HepG2 (cell line): ENCODE data around the gene JPH3. TPM values are rescaled to one million over a fixed set of nuclear protein-coding genes. Genes with fewer than 3 reads are reported as not detected.
A peak's percentile ranks its signal among the peaks of the same experiment; 100 is the strongest.

Source experiments
- ATAC-seq: fragments of 200-7000 bp; cut with Tn5 transposase; 3 replicates; pipeline ENCODE4 v1.9.1; 2020; ENCODE audit warnings: mild to moderate bottlenecking, moderate library complexity
- BruUV-seq: library from RNA; stranded (reverse); fragments of 400-500 nt; replicated peaks from 2 replicates; lab custom pipeline; 2021; lab: Mats Ljungman, UMichigan
- CTCF ChIA-PET: fragments of 300-600 bp; formaldehyde crosslinking; extraction: SDS; loops from one replicate; lab custom pipeline; 2021; ENCODE audit warnings: low total read pairs, inconsistent platforms, low intra/inter-chr PET ratio; lab: Yijun Ruan, JAX
- POLR2A ChIA-PET: fragments of 350-600 bp; sonication (Branson Sonifier 250); formaldehyde crosslinking; loops from one replicate; lab custom pipeline; 2020; ENCODE audit warnings: antibody characterized with exemption, inconsistent platforms; lab: Yijun Ruan, JAX
- DNase-seq: peaks from one replicate; pipeline ENCODE4 v3.0.0-alpha.2; 2015; ENCODE audit warnings: low spot score
- FAIRE-seq: peaks from 3 replicates; lab custom pipeline; 2011; peaks lifted over from hg19 to GRCh38; lab: Jason Lieb, UNC
- H2AFZ ChIP-seq: one replicate; pipeline ENCODE4 v1.6.1; 2011; ENCODE audit warnings: low read length, inconsistent platforms
- H3K27ac ChIP-seq: fragments of 300-600 bp; 3 replicates; pipeline ENCODE4 v1.8.0; 2011; ENCODE audit warnings: mixed run types, mild to moderate bottlenecking, mixed read lengths, low read length, inconsistent platforms; ENCODE audit not compliant: insufficient read depth; ENCODE audit errors: extremely low read length
- H3K27me3 ChIP-seq, 2 experiments: fragments of 200-600 bp in 1 of 2; 2 replicates in 1 of 2; 3 replicates in 1 of 2; pipeline versions ENCODE4 v1.6.0 to v1.8.0; 2011; ENCODE audit warnings: low read length in 2 of 2, mild to moderate bottlenecking in 2 of 2, moderate library complexity in 2 of 2, inconsistent platforms in 1 of 2; ENCODE audit not compliant: insufficient read depth in 2 of 2, control insufficient read depth in 1 of 2
- H3K36me3 ChIP-seq, 2 experiments: fragments of 200-600 bp in 1 of 2; replicated peaks in 1 of 2; 2 replicates in 1 of 2; 3 replicates in 1 of 2; pipeline versions ENCODE4 v1.5.1 to v1.8.0; 2011; ENCODE audit warnings: low read length in 2 of 2, inconsistent platforms in 1 of 2; ENCODE audit not compliant: insufficient read depth in 2 of 2, control insufficient read depth in 1 of 2
- H3K4me1 ChIP-seq: 2 replicates; pipeline ENCODE4 v1.5.1; 2012; ENCODE audit warnings: low read length, inconsistent platforms; ENCODE audit not compliant: insufficient read depth
- H3K4me2 ChIP-seq: 2 replicates; pipeline ENCODE4 v1.6.0; 2011; ENCODE audit warnings: low read depth, low read length, inconsistent platforms
- H3K4me3 ChIP-seq, 3 experiments: fragments of 200-600 bp in 1 of 3; sonication (generic), shearing (Covaris generic) in 1 of 3; replicated peaks in 1 of 3; 2 replicates each; pipeline ENCODE4 v1.5.1; 2011 to 2016; ENCODE audit warnings: low read length in 3 of 3, inconsistent platforms in 2 of 3, low read depth in 2 of 3, mild to moderate bottlenecking in 2 of 3, control low read depth in 1 of 3, mixed read lengths in 1 of 3; ENCODE audit not compliant: insufficient read depth in 1 of 3
- H3K79me2 ChIP-seq: one replicate; pipeline ENCODE4 v1.6.1; 2011; ENCODE audit warnings: low read length, inconsistent platforms; ENCODE audit not compliant: insufficient read depth
- H3K9ac ChIP-seq: 2 replicates; pipeline ENCODE4 v1.6.0; 2011; ENCODE audit warnings: mild to moderate bottlenecking, low read depth, low read length, inconsistent platforms; ENCODE audit not compliant: insufficient read depth
- H3K9me3 ChIP-seq: 2 replicates; pipeline ENCODE4 v1.5.1; 2012; ENCODE audit warnings: mild to moderate bottlenecking, low read length
- H4K20me1 ChIP-seq: 2 replicates; pipeline ENCODE4 v1.6.0; 2011; ENCODE audit warnings: inconsistent platforms, mild to moderate bottlenecking, low read length, moderate library complexity; ENCODE audit not compliant: insufficient read depth
- HHEX ChIP-seq: IDR thresholded peaks from 2 replicates; pipeline ENCODE4 v1.6.1; 2016; ENCODE audit warnings: control low read depth
- HNRNPUL1 ChIP-seq: fragments of 200-400 bp; formaldehyde crosslinking; IDR thresholded peaks from 2 replicates; pipeline ENCODE4 v1.6.1; 2017; ENCODE audit warnings: low read depth, mild to moderate bottlenecking, low read length, moderate library complexity
- ISX ChIP-seq: sonication (generic); formaldehyde crosslinking; conservative IDR thresholded peaks from 2 replicates; pipeline ENCODE4 v1.5.0; 2020; ENCODE audit warnings: missing genetic modification reagents
- KMT2A ChIP-seq: sonication (generic); formaldehyde crosslinking; IDR thresholded peaks from 2 replicates; pipeline ENCODE4 v1.4.0; 2020; ENCODE audit warnings: missing genetic modification reagents
- NFRKB ChIP-seq: fragments of 450-650 bp; IDR thresholded peaks from 2 replicates; pipeline ENCODE4 v1.6.1; 2017
- NR2F2 ChIP-seq: IDR thresholded peaks from 2 replicates; pipeline ENCODE4 v1.6.1; 2012; ENCODE audit warnings: low read depth, inconsistent platforms, borderline replicate concordance
- PHB2 ChIP-seq: fragments of 450-650 bp; IDR thresholded peaks from 2 replicates; pipeline ENCODE4 v1.6.1; 2018; ENCODE audit not compliant: partially characterized antibody
- SKI ChIP-seq: fragments of 450-650 bp; IDR thresholded peaks from one replicate; pipeline ENCODE4 v1.6.1; 2018; ENCODE audit warnings: mild to moderate bottlenecking; ENCODE audit not compliant: partially characterized antibody
- U2AF1 ChIP-seq: fragments of 200-400 bp; formaldehyde crosslinking; optimal IDR thresholded peaks from 2 replicates; pipeline ENCODE3; 2017; ENCODE audit warnings: mild to moderate bottlenecking, low read depth, low read length
- ZFP37 ChIP-seq: sonication (generic); formaldehyde crosslinking; IDR thresholded peaks from 2 replicates; pipeline ENCODE4 v1.4.0; 2020; ENCODE audit warnings: missing genetic modification reagents, borderline replicate concordance
- ZMYM3 ChIP-seq: sonication (generic); formaldehyde crosslinking; IDR thresholded peaks from 2 replicates; pipeline ENCODE4 v1.5.1; 2020; ENCODE audit warnings: mild to moderate bottlenecking, missing genetic modification reagents
- ZNF10 ChIP-seq: sonication (generic); formaldehyde crosslinking; IDR thresholded peaks from 2 replicates; pipeline ENCODE4 v1.4.0; 2020; ENCODE audit warnings: mild to moderate bottlenecking, low read depth, missing genetic modification reagents, borderline replicate concordance
- ZNF17 ChIP-seq: sonication (generic); formaldehyde crosslinking; IDR thresholded peaks from 2 replicates; pipeline ENCODE4 v1.5.0; 2020; ENCODE audit warnings: mild to moderate bottlenecking, missing genetic modification reagents
- ZNF577 ChIP-seq: sonication (generic); formaldehyde crosslinking; IDR thresholded peaks from 2 replicates; pipeline ENCODE4 v1.4.0; 2020; ENCODE audit warnings: mild to moderate bottlenecking, low read depth, missing genetic modification reagents, borderline replicate concordance
- ZSCAN12 ChIP-seq: sonication (generic); formaldehyde crosslinking; IDR thresholded peaks from 2 replicates; pipeline ENCODE4 v1.9.0; 2021; ENCODE audit warnings: mild to moderate bottlenecking, missing genetic modification reagents
- WGBS: methylation state at CpG from one replicate; pipeline ENCODE4 v1.1.6; 2017; ENCODE audit warnings: low lambda C conversion rate; 5-methylcytosine and 5-hydroxymethylcytosine counted together
- in situ Hi-C: cut with HindIII; loops from 2 replicates; pipeline ENCODE4 v1.10.0; 2017; ENCODE audit warnings: low pct_unique_long_range_greater_than_20kb; ENCODE audit not compliant: extremely low pct_ligation_motif_present
- intact Hi-C: fragments of 100-400 bp; cut with micrococcal nuclease; formaldehyde crosslinking; loops from one replicate; pipeline ENCODE4 v1.10.0; 2022; ENCODE audit not compliant: unreplicated experiment
- polyA plus RNA-seq, 8 experiments: library from polyadenylated mRNA; depleted of rRNA in 3 of 8; stranded (reverse) in 7 of 8; unstranded in 1 of 8; fragments of >200 nt; fragmentation: Illumina TruSeq in 4 of 8; extraction: Trizol in 4 of 8; gene quantifications; 2 replicates each; pipeline versions ENCODE4 v1.2.1 to v1.2.3, GENCODE V29; 2011 to 2016; ENCODE audit warnings: low read depth in 4 of 8, missing spikeins in 1 of 8, mixed read lengths in 1 of 8; ENCODE audit not compliant: insufficient read depth in 1 of 8
- total RNA-seq, 5 experiments: library from RNA; depleted of rRNA; stranded (reverse); fragments of >200 nt; fragmentation: Illumina TruSeq; extraction: Trizol; gene quantifications; 2 replicates each; pipeline ENCODE4 v1.2.3, GENCODE V29; 2016; ENCODE audit warnings: low read depth in 1 of 5
- TF ChIP-seq, protein P1 (sequence below): sonication (generic); formaldehyde crosslinking; IDR thresholded peaks from 2 replicates; pipeline ENCODE4 v1.9.0; 2021; ENCODE audit warnings: missing genetic modification reagents, borderline replicate concordance
- TF ChIP-seq, protein P2 (sequence below): sonication (generic); formaldehyde crosslinking; IDR thresholded peaks from 2 replicates; pipeline ENCODE4 v1.8.0; 2022; ENCODE audit warnings: missing genetic modification reagents, low read depth, mild to moderate bottlenecking, borderline replicate concordance

The JPH3 gene
- total and polyA plus RNA-seq, 2 of the 13 experiments (the other 11 are each of a cell fraction or from before 2014, with no cell fraction given): not detected

DNA sequence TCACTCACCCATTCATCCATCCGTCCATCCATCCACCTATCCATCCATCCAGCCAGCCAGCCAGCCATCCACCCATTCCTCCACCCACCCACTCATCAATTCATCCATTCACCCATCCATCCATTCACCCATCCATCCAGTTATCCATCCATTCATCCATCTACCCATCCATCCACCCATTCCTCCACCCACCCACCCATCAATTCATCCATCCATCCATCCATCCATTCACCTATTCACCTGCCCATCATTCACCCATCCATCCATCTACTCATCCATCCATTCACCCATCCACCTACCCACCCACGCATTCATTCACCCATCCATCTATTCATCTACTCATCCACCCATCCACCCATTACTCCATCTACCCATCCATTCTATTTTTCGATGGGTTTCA is 43.6 kb upstream of the JPH3 start:
- CTCF ChIA-PET: no interaction called here
- no peak for FAIRE-seq
- intact Hi-C loops: no loop called here
- Histone ChIP-seq H3K4me1 (peaks cover 27% of the 10 kb centered on the region), H3K9me3 (no peaks in the 10 kb centered on the region), H3K27me3 (peaks cover 8 to 46% of the 10 kb centered on the region in 2 experiments; a peak in 4 of 5 replicates), H4K20me1 (no peaks in the 10 kb centered on the region; the same call in 1 of the 2 replicates), H2AFZ (no peak overlapping the region), H3K36me3 (no peaks in the 10 kb centered on the region), H3K9ac (no peak overlapping the region), H3K4me3 (no peak overlapping the region), H3K4me2 (no peak overlapping the region), H3K79me2 (no peaks in the 10 kb centered on the region), H3K27ac (no peak overlapping the region)
- no peak for ATAC-seq
- in situ Hi-C loops: no loop called here
- BruUV-seq: no TSS peak
- TF ChIP-seq ZNF17 (CRISPR knock-in tag) (no peak), PHB2 (peak; percentile 11)
- POLR2A ChIA-PET: no interaction called here
- no peak for DNase-seq
- WGBS: 13% methylated on average over 3 of the region's 3 CpGs

DNA sequence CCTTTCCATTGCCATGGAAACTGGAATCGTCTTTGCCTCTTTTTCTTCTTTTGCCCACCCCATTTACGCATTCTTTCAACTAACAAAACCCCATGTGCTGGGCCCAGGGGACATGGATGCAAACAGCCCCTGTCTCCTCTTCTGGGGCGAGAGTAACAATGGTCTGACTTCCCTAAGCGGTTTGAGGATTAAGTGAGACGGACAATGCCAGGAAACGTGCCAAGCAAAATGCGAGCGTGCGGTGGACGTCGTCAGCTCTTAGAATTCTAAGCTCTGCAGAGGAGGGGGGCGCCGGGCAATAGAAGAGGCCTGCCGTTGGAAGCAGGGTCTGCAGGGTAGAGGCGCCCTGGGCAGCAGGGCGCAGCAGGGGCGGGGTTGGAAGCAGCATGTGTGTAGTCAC is 42.4 kb upstream of the JPH3 start:
- Histone ChIP-seq H3K9ac (no peak overlapping the region), H3K27ac (no peak overlapping the region), H3K4me2 (no peak overlapping the region), H3K4me3 (no peak overlapping the region), H3K79me2 (no peaks in the 10 kb centered on the region), H3K4me1 (peaks cover 19% of the 10 kb centered on the region), H3K9me3 (no peaks in the 10 kb centered on the region), H3K36me3 (no peaks in the 10 kb centered on the region), H2AFZ (no peak overlapping the region), H3K27me3 (peaks cover 7 to 34% of the 10 kb centered on the region in 2 experiments; a peak in 4 of 5 replicates), H4K20me1 (no peaks in the 10 kb centered on the region; the same call in 1 of the 2 replicates)
- BruUV-seq: no TSS peak
- no peak for DNase-seq
- intact Hi-C loops: no loop called here
- WGBS: 74% methylated on average over 17 of the region's 17 CpGs
- in situ Hi-C loops: no loop called here
- no peak for ATAC-seq
- no peak for FAIRE-seq
- ChIA-PET POLR2A (no interaction called here), CTCF (no interaction called here)
- TF ChIP-seq ZFP37 (CRISPR knock-in tag) (no peak), NR2F2 (no peak), U2AF1 (no peak), ZSCAN12 (no peak), NFRKB (no peak), KMT2A (CRISPR knock-in tag) (no peak), SKI (no peak), HNRNPUL1 (no peak), ZNF10 (CRISPR knock-in tag) (no peak), ISX (CRISPR knock-in tag) (no peak), HHEX (CRISPR knock-in tag) (no peak), ZMYM3 (CRISPR knock-in tag) (no peak), ZNF577 (no peak)
- TF ChIP-seq, protein P1, sequence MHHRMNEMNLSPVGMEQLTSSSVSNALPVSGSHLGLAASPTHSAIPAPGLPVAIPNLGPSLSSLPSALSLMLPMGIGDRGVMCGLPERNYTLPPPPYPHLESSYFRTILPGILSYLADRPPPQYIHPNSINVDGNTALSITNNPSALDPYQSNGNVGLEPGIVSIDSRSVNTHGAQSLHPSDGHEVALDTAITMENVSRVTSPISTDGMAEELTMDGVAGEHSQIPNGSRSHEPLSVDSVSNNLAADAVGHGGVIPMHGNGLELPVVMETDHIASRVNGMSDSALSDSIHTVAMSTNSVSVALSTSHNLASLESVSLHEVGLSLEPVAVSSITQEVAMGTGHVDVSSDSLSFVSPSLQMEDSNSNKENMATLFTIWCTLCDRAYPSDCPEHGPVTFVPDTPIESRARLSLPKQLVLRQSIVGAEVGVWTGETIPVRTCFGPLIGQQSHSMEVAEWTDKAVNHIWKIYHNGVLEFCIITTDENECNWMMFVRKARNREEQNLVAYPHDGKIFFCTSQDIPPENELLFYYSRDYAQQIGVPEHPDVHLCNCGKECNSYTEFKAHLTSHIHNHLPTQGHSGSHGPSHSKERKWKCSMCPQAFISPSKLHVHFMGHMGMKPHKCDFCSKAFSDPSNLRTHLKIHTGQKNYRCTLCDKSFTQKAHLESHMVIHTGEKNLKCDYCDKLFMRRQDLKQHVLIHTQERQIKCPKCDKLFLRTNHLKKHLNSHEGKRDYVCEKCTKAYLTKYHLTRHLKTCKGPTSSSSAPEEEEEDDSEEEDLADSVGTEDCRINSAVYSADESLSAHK (CRISPR knock-in tag): no peak
- TF ChIP-seq, protein P2, sequence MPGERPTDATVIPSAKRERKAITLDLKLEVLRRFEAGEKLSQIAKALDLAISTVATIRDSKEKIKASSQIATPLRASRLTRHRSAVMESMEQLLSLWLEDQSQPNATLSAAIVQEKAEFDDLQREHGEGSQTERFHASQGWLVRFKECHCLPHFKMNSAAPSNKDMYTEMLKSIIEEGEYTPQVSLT: no peak
